GM12878 (cell line): Measurements from ENCODE around the gene DKC1. TPM values are rescaled to one million over a fixed set of nuclear protein-coding genes. Genes with fewer than 3 reads are reported as not detected.

ENCODE experiments used
- CBX5 ChIP-seq: sonication (generic); IDR thresholded peaks from 2 replicates; pipeline ENCODE4 v1.6.1; 2016; ENCODE audit warnings: low read depth, moderate library complexity, mild to moderate bottlenecking, inconsistent platforms
- CHD2 ChIP-seq: IDR thresholded peaks from 2 replicates; pipeline ENCODE4 v1.6.1; 2011; ENCODE audit warnings: low read depth, low read length, improper control_type of control experiment, borderline replicate concordance
- DPF2 ChIP-seq: fragments of 450-650 bp; IDR thresholded peaks from 2 replicates; pipeline ENCODE4 v1.6.1; 2017; ENCODE audit warnings: mild to moderate bottlenecking
- EZH2 ChIP-seq: IDR thresholded peaks from 2 replicates; pipeline ENCODE4 v1.6.1; 2012; ENCODE audit warnings: low read depth, mild to moderate bottlenecking, control low read depth, inconsistent platforms, low read length, borderline replicate concordance; ENCODE audit not compliant: control insufficient read depth
- JUND ChIP-seq: IDR thresholded peaks from 2 replicates; pipeline ENCODE4 v1.6.1; 2012; ENCODE audit warnings: low read depth, mild to moderate bottlenecking, low read length, improper control_type of control experiment, moderate library complexity
- LARP7 ChIP-seq: fragments of 450-650 bp; IDR thresholded peaks from 2 replicates; pipeline ENCODE4 v1.6.1; 2017; ENCODE audit warnings: mild to moderate bottlenecking
- MEF2B ChIP-seq: fragments of 450-650 bp; IDR thresholded peaks from 2 replicates; pipeline ENCODE4 v1.6.1; 2018; ENCODE audit warnings: mild to moderate bottlenecking, moderate library complexity; ENCODE audit not compliant: partially characterized antibody, poor library complexity, severe bottlenecking
- MTA2 ChIP-seq: fragments of 450-650 bp; IDR thresholded peaks from 2 replicates; pipeline ENCODE4 v1.6.1; 2016; ENCODE audit warnings: low read depth, mild to moderate bottlenecking, moderate library complexity
- SREBF2 ChIP-seq: IDR thresholded peaks from 2 replicates; pipeline ENCODE4 v1.6.1; 2012; ENCODE audit warnings: mild to moderate bottlenecking, low read length
- polyA plus RNA-seq, 11 experiments: library from polyadenylated mRNA; depleted of rRNA in 4 of 11; unstranded in 6 of 11; stranded (reverse) in 5 of 11; fragments of >200 nt; fragmentation: Nextera tagmentation in 4 of 11; fragmentation: Illumina TruSeq in 1 of 11; extraction: Ambion mirVana in 4 of 11; extraction: Trizol in 1 of 11; gene quantifications; 1 replicate in 1 of 11; 2 replicates in 10 of 11; pipeline versions ENCODE4 v1.2.1 to v1.2.3, GENCODE V29; 2011 to 2016; ENCODE audit warnings: inconsistent platforms in 2 of 11, missing spikeins in 2 of 11, low read depth in 1 of 11
- total RNA-seq, 4 experiments: library from RNA; depleted of rRNA in 3 of 4; stranded (reverse); fragments of >200 nt in 3 of 4; fragmentation: Illumina TruSeq in 1 of 4; extraction: Trizol in 1 of 4; gene quantifications; 2 replicates each; pipeline versions ENCODE4 v1.2.1 to v1.2.3, GENCODE V29; 2013 to 2021
- TF ChIP-seq, protein P1 (sequence below): IDR thresholded peaks from 2 replicates; pipeline ENCODE4 v1.6.1; 2012; ENCODE audit warnings: improper control_type of control experiment, low read depth, low read length; ENCODE audit not compliant: insufficient replicate concordance
- TF ChIP-seq, protein P2 (sequence below): fragments of 450-650 bp; IDR thresholded peaks from 2 replicates; pipeline ENCODE4 v1.6.1; 2017; ENCODE audit warnings: mild to moderate bottlenecking, moderate library complexity

DKC1 gene
- total and polyA plus RNA-seq, 10 of the 15 experiments (the other 5 are each of a cell fraction or from before 2014, with no cell fraction given) = 70.1 to 159 (median 116) TPM

DNA sequence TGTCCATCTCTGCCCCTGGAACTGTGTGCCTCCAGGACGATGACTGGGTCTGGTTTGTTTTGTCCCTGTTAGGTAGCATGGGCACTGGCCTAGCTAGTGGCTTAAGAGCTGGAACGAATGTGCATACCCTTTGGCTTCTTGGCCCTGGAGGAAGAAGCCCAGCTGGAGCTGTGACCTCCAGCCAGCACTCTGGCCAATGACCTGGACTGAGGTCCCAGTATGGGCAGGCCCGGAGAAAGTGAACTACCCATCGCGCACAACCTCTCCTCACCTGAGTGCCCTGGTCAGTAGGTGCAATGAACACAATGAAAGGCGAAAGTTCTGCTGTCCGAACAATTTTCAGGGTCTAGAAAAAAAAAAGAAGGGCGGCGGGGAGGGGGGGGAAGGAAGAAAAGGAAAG is 18.3 kb downstream of the DKC1 start (continued):
- TF ChIP-seq, protein P1, sequence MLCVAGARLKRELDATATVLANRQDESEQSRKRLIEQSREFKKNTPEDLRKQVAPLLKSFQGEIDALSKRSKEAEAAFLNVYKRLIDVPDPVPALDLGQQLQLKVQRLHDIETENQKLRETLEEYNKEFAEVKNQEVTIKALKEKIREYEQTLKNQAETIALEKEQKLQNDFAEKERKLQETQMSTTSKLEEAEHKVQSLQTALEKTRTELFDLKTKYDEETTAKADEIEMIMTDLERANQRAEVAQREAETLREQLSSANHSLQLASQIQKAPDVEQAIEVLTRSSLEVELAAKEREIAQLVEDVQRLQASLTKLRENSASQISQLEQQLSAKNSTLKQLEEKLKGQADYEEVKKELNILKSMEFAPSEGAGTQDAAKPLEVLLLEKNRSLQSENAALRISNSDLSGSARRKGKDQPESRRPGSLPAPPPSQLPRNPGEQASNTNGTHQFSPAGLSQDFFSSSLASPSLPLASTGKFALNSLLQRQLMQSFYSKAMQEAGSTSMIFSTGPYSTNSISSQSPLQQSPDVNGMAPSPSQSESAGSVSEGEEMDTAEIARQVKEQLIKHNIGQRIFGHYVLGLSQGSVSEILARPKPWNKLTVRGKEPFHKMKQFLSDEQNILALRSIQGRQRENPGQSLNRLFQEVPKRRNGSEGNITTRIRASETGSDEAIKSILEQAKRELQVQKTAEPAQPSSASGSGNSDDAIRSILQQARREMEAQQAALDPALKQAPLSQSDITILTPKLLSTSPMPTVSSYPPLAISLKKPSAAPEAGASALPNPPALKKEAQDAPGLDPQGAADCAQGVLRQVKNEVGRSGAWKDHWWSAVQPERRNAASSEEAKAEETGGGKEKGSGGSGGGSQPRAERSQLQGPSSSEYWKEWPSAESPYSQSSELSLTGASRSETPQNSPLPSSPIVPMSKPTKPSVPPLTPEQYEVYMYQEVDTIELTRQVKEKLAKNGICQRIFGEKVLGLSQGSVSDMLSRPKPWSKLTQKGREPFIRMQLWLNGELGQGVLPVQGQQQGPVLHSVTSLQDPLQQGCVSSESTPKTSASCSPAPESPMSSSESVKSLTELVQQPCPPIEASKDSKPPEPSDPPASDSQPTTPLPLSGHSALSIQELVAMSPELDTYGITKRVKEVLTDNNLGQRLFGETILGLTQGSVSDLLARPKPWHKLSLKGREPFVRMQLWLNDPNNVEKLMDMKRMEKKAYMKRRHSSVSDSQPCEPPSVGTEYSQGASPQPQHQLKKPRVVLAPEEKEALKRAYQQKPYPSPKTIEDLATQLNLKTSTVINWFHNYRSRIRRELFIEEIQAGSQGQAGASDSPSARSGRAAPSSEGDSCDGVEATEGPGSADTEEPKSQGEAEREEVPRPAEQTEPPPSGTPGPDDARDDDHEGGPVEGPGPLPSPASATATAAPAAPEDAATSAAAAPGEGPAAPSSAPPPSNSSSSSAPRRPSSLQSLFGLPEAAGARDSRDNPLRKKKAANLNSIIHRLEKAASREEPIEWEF = no peak
- no peak for TF ChIP-seq JUND
- TF ChIP-seq, protein P2, sequence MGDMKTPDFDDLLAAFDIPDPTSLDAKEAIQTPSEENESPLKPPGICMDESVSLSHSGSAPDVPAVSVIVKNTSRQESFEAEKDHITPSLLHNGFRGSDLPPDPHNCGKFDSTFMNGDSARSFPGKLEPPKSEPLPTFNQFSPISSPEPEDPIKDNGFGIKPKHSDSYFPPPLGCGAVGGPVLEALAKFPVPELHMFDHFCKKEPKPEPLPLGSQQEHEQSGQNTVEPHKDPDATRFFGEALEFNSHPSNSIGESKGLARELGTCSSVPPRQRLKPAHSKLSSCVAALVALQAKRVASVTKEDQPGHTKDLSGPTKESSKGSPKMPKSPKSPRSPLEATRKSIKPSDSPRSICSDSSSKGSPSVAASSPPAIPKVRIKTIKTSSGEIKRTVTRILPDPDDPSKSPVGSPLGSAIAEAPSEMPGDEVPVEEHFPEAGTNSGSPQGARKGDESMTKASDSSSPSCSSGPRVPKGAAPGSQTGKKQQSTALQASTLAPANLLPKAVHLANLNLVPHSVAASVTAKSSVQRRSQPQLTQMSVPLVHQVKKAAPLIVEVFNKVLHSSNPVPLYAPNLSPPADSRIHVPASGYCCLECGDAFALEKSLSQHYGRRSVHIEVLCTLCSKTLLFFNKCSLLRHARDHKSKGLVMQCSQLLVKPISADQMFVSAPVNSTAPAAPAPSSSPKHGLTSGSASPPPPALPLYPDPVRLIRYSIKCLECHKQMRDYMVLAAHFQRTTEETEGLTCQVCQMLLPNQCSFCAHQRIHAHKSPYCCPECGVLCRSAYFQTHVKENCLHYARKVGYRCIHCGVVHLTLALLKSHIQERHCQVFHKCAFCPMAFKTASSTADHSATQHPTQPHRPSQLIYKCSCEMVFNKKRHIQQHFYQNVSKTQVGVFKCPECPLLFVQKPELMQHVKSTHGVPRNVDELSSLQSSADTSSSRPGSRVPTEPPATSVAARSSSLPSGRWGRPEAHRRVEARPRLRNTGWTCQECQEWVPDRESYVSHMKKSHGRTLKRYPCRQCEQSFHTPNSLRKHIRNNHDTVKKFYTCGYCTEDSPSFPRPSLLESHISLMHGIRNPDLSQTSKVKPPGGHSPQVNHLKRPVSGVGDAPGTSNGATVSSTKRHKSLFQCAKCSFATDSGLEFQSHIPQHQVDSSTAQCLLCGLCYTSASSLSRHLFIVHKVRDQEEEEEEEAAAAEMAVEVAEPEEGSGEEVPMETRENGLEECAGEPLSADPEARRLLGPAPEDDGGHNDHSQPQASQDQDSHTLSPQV = no peak
- no peak for TF ChIP-seq CHD2
- no peak for TF ChIP-seq EZH2
- TF ChIP-seq MTA2 = no peak
- no peak for TF ChIP-seq CBX5
- TF ChIP-seq SREBF2 = no peak
- no peak for TF ChIP-seq LARP7
- no peak for TF ChIP-seq MEF2B
- no peak for TF ChIP-seq DPF2
